Astrocyte (in vitro differentiated cells and primary cell): ENCODE measurements around the gene AIDA. TPM values are rescaled to one million over a fixed set of nuclear protein-coding genes. Genes with fewer than 3 reads are reported as not detected.

Experiments
- DNase-seq: peaks from one replicate; pipeline ENCODE4 v3.0.0-alpha.2; 2010; ENCODE audit warnings: low read depth
- FAIRE-seq: peaks from 2 replicates; lab custom pipeline; 2011; peaks lifted over from hg19 to GRCh38; lab: Jason Lieb, UNC
- H2AFZ ChIP-seq: 2 replicates; pipeline ENCODE4 v1.6.0; 2012; ENCODE audit warnings: low read depth, low read length, inconsistent platforms
- H3K27ac ChIP-seq: 2 replicates; pipeline ENCODE4 v1.5.1; 2011; ENCODE audit warnings: low read depth, low read length, inconsistent platforms
- H3K27me3 ChIP-seq: 2 replicates; pipeline ENCODE4 v1.6.0; 2011; ENCODE audit warnings: low read length, inconsistent platforms; ENCODE audit not compliant: insufficient read depth
- H3K36me3 ChIP-seq: 2 replicates; pipeline ENCODE4 v1.5.1; 2011; ENCODE audit warnings: low read length, inconsistent platforms; ENCODE audit not compliant: insufficient read depth
- H3K4me1 ChIP-seq: 2 replicates; pipeline ENCODE4 v1.5.1; 2011; ENCODE audit warnings: low read length, inconsistent platforms; ENCODE audit not compliant: insufficient read depth
- H3K4me2 ChIP-seq: 2 replicates; pipeline ENCODE4 v1.6.0; 2012; ENCODE audit warnings: low read length, inconsistent platforms
- H3K4me3 ChIP-seq: 2 replicates; pipeline ENCODE4 v1.5.1; 2011; ENCODE audit warnings: low read depth, mild to moderate bottlenecking, low read length, inconsistent platforms; ENCODE audit not compliant: insufficient read depth
- H3K79me2 ChIP-seq: 2 replicates; pipeline ENCODE4 v1.6.0; 2012; ENCODE audit warnings: mild to moderate bottlenecking, low read length, inconsistent platforms; ENCODE audit not compliant: insufficient read depth
- H3K9ac ChIP-seq: 2 replicates; pipeline ENCODE4 v1.6.0; 2012; ENCODE audit warnings: mild to moderate bottlenecking, low read length, inconsistent platforms
- H3K9me3 ChIP-seq: 2 replicates; pipeline ENCODE4 v1.5.1; 2012; ENCODE audit warnings: low read depth, mild to moderate bottlenecking, low read length, inconsistent platforms; ENCODE audit not compliant: insufficient read depth
- H4K20me1 ChIP-seq: 2 replicates; pipeline ENCODE4 v1.6.0; 2012; ENCODE audit warnings: low read length, inconsistent platforms; ENCODE audit not compliant: insufficient read depth
- H3K27ac Mint-ChIP-seq: one replicate; pipeline ENCODE4 v1.8.0; 2021; ENCODE audit warnings: mild to moderate bottlenecking, mixed read lengths; ENCODE audit not compliant: unreplicated experiment
- H3K27me3 Mint-ChIP-seq: one replicate; pipeline ENCODE4 v1.8.0; 2021; ENCODE audit warnings: low read depth, mixed read lengths; ENCODE audit not compliant: unreplicated experiment
- H3K36me3 Mint-ChIP-seq: one replicate; pipeline ENCODE4 v1.8.0; 2021; ENCODE audit warnings: low read depth, mixed read lengths; ENCODE audit not compliant: unreplicated experiment
- H3K4me1 Mint-ChIP-seq: one replicate; pipeline ENCODE4 v1.8.0; 2021; ENCODE audit warnings: low read depth, mixed read lengths; ENCODE audit not compliant: unreplicated experiment
- H3K4me3 Mint-ChIP-seq: one replicate; pipeline ENCODE4 v1.8.0; 2021; ENCODE audit warnings: mild to moderate bottlenecking, moderate library complexity, mixed read lengths; ENCODE audit not compliant: unreplicated experiment
- H3K9me3 Mint-ChIP-seq: one replicate; pipeline ENCODE4 v1.8.0; 2021; ENCODE audit warnings: mild to moderate bottlenecking, mixed read lengths; ENCODE audit not compliant: unreplicated experiment
- EZH2 ChIP-seq: IDR thresholded peaks from 2 replicates; pipeline ENCODE4 v1.6.1; 2012; ENCODE audit warnings: mild to moderate bottlenecking, low read length, inconsistent platforms; ENCODE audit not compliant: insufficient read depth
- total RNA-seq: library from RNA; stranded (reverse); gene quantifications from 2 replicates; pipeline ENCODE4 v1.2.1, GENCODE V29; 2021
- TF ChIP-seq, protein P1 (sequence below): IDR thresholded peaks from 2 replicates; pipeline ENCODE4 v1.5.1; 2011; ENCODE audit warnings: low read depth, mild to moderate bottlenecking, inconsistent platforms, low read length, moderate library complexity; ENCODE audit not compliant: insufficient read depth

AIDA gene
- total RNA-seq, 1 donor from 2014 or later = 86.2 TPM

GRCh38 chr1:222736470-222736869, 24.2 kb upstream of the AIDA start:
- H3K27me3 Mint-ChIP-seq = no peaks in the 10 kb centered on the region
- no peak overlapping the region for H3K4me3 Mint-ChIP-seq
- H2AFZ ChIP-seq = no peak overlapping the region
- no peak for DNase-seq
- H4K20me1 ChIP-seq = no peaks in the 10 kb centered on the region
- no peaks in the 10 kb centered on the region for H3K9me3 ChIP-seq
- H3K36me3 ChIP-seq = peaks cover 24% of the 10 kb centered on the region
- H3K27ac ChIP-seq = no peak overlapping the region
- no peak for FAIRE-seq
- H3K27ac Mint-ChIP-seq = no peak overlapping the region
- no peaks in the 10 kb centered on the region for H3K9me3 Mint-ChIP-seq
- no peaks in the 10 kb centered on the region for H3K79me2 ChIP-seq
- H3K4me1 ChIP-seq = no peaks in the 10 kb centered on the region
- H3K36me3 Mint-ChIP-seq = peaks cover 2% of the 10 kb centered on the region
- H3K27me3 ChIP-seq = no peaks in the 10 kb centered on the region
- no peaks in the 10 kb centered on the region for H3K4me1 Mint-ChIP-seq
- no peak overlapping the region for H3K4me3 ChIP-seq
- H3K4me2 ChIP-seq = no peak overlapping the region
- TF ChIP-seq, protein P1, sequence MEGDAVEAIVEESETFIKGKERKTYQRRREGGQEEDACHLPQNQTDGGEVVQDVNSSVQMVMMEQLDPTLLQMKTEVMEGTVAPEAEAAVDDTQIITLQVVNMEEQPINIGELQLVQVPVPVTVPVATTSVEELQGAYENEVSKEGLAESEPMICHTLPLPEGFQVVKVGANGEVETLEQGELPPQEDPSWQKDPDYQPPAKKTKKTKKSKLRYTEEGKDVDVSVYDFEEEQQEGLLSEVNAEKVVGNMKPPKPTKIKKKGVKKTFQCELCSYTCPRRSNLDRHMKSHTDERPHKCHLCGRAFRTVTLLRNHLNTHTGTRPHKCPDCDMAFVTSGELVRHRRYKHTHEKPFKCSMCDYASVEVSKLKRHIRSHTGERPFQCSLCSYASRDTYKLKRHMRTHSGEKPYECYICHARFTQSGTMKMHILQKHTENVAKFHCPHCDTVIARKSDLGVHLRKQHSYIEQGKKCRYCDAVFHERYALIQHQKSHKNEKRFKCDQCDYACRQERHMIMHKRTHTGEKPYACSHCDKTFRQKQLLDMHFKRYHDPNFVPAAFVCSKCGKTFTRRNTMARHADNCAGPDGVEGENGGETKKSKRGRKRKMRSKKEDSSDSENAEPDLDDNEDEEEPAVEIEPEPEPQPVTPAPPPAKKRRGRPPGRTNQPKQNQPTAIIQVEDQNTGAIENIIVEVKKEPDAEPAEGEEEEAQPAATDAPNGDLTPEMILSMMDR = no peak
- no peak for TF ChIP-seq EZH2
- H3K9ac ChIP-seq = no peak overlapping the region

DNA sequence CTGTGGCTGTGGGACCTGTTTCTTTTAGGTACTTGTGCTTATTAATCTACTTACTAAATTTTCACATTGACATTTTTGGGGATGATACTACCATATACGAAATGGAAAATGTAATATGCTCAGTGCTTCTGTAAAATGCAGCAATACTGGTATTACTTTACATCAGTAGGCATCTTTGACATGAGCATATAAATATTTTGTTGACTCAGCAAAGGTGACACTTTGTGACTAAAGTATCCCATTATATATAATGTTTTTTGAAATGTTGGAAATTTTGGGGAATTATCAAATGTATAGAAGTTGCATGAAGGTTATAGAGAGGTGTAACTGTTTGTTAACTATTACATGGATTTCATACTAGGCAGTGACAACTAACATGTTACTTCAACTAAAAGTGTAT, 22.4 kb upstream of the AIDA start:
- no peak overlapping the region for H3K4me2 ChIP-seq
- no peaks in the 10 kb centered on the region for H4K20me1 ChIP-seq
- H3K9me3 Mint-ChIP-seq = no peaks in the 10 kb centered on the region
- TF ChIP-seq, protein P1 = no peak
- TF ChIP-seq EZH2 = no peak
- no peaks in the 10 kb centered on the region for H3K4me1 ChIP-seq
- no peaks in the 10 kb centered on the region for H3K9me3 ChIP-seq
- no peak for FAIRE-seq
- H3K36me3 Mint-ChIP-seq = peaks cover 4% of the 10 kb centered on the region
- no peak overlapping the region for H3K27ac ChIP-seq
- no peaks in the 10 kb centered on the region for H3K27me3 ChIP-seq
- H3K27me3 Mint-ChIP-seq = no peaks in the 10 kb centered on the region
- no peak overlapping the region for H3K9ac ChIP-seq
- no peak for DNase-seq
- H3K4me3 ChIP-seq = no peak overlapping the region
- no peak overlapping the region for H2AFZ ChIP-seq
- no peak overlapping the region for H3K27ac Mint-ChIP-seq
- H3K36me3 ChIP-seq = peaks cover 35% of the 10 kb centered on the region
- H3K4me3 Mint-ChIP-seq = no peak overlapping the region
- no peaks in the 10 kb centered on the region for H3K79me2 ChIP-seq
- H3K4me1 Mint-ChIP-seq = no peaks in the 10 kb centered on the region

- Histone ChIP-seq H2AFZ (no peak overlapping the region), H3K4me1 (no peaks in the 10 kb centered on the region), H3K27ac (no peak overlapping the region), H4K20me1 (no peaks in the 10 kb centered on the region), H3K4me2 (no peak overlapping the region), H3K4me3 (no peak overlapping the region), H3K27me3 (no peaks in the 10 kb centered on the region), H3K9ac (no peak overlapping the region), H3K9me3 (no peaks in the 10 kb centered on the region), H3K36me3 (peaks cover 46% of the 10 kb centered on the region), H3K79me2 (no peaks in the 10 kb centered on the region)
- Mint-ChIP-seq H3K4me1 (no peaks in the 10 kb centered on the region), H3K36me3 (peaks cover 5% of the 10 kb centered on the region), H3K9me3 (no peaks in the 10 kb centered on the region), H3K27ac (no peak overlapping the region), H3K27me3 (no peaks in the 10 kb centered on the region), H3K4me3 (no peak overlapping the region)
- DNase-seq (no peak), FAIRE-seq (no peak)
- no peak for TF ChIP-seq EZH2
- TF ChIP-seq, protein P1 = no peak
Observed at GRCh38 chr1:222732216-222733159, 20.2 kb upstream of the AIDA start.
